Measurements from ENCODE around the gene SLC11A1.

Gene SLC11A1

GRCh38 chr2:218394298-218395089 is 12.4 kb downstream of the SLC11A1 start:
- DNase-seq (ENCODE audit: low spot score) = no peak

GRCh38 chr2:218395090-218395444 is 13.0 kb downstream of the SLC11A1 start:
- no peak for DNase-seq (ENCODE audit: low spot score)

GRCh38 chr2:218395456-218395825 is 13.4 kb downstream of the SLC11A1 start:
- DNase-seq (ENCODE audit: low spot score) = no peak

- DNase-seq (ENCODE audit: low spot score) = peak; percentile 95
Measured at GRCh38 chr2:218395826-218396687, 14.0 kb downstream of the SLC11A1 start.

GRCh38 chr2:218396688-218397462 is 14.8 kb downstream of the SLC11A1 start:
- DNase-seq (ENCODE audit: low spot score) = peak; percentile 76

GRCh38 chr2:218397463-218397819 is 15.4 kb downstream of the SLC11A1 start:
- no peak for DNase-seq (ENCODE audit: low spot score)

- DNase-seq (ENCODE audit: low spot score) = no peak
Measured at GRCh38 chr2:218397820-218398436, 15.9 kb downstream of the SLC11A1 start.

GRCh38 chr2:218398437-218399390 is 16.6 kb downstream of the SLC11A1 start:
- DNase-seq (ENCODE audit: low spot score) = peak; percentile 74

GRCh38 chr2:218399391-218400166 is 17.5 kb downstream of the SLC11A1 start, which contains the start of gene CTDSP1:
Gene CTDSP1, plus strand, starts transcription at chr2:218399868. Its CDS starts 223 bp downstream, at chr2:218400091.
- peak; percentile 92 for DNase-seq (ENCODE audit: low spot score)

- no peak for DNase-seq (ENCODE audit: low spot score)
Measured at GRCh38 chr2:218400167-218400929, 18.3 kb downstream of the SLC11A1 start.

- DNase-seq (ENCODE audit: low spot score) = no peak
Measured at GRCh38 chr2:218400930-218401881, 19.1 kb downstream of the SLC11A1 start.

GRCh38 chr2:218401890-218402289 is 19.8 kb downstream of the SLC11A1 start:
- no peak for DNase-seq (ENCODE audit: low spot score)

- DNase-seq (ENCODE audit: low spot score) = no peak
Measured at GRCh38 chr2:218402491-218402901, 20.4 kb downstream of the SLC11A1 start.

- no peak for DNase-seq (ENCODE audit: low spot score)
Measured at GRCh38 chr2:218402911-218403411, 20.9 kb downstream of the SLC11A1 start.

- DNase-seq (ENCODE audit: low spot score) = no peak
Measured at GRCh38 chr2:218403810-218404209, 21.7 kb downstream of the SLC11A1 start.

- no peak for DNase-seq (ENCODE audit: low spot score)
Measured at GRCh38 chr2:218404351-218405085, 22.4 kb downstream of the SLC11A1 start.

Data from Ammon's horn (tissue), 1 donor.